ENCODE results near the gene PPP1R3E.
"Not testable (repeated sequence)": the region's sequence is repeated elsewhere in the genome, so short reads cannot be mapped to it uniquely, and the experiment has no call there.

Gene PPP1R3E

DNA sequence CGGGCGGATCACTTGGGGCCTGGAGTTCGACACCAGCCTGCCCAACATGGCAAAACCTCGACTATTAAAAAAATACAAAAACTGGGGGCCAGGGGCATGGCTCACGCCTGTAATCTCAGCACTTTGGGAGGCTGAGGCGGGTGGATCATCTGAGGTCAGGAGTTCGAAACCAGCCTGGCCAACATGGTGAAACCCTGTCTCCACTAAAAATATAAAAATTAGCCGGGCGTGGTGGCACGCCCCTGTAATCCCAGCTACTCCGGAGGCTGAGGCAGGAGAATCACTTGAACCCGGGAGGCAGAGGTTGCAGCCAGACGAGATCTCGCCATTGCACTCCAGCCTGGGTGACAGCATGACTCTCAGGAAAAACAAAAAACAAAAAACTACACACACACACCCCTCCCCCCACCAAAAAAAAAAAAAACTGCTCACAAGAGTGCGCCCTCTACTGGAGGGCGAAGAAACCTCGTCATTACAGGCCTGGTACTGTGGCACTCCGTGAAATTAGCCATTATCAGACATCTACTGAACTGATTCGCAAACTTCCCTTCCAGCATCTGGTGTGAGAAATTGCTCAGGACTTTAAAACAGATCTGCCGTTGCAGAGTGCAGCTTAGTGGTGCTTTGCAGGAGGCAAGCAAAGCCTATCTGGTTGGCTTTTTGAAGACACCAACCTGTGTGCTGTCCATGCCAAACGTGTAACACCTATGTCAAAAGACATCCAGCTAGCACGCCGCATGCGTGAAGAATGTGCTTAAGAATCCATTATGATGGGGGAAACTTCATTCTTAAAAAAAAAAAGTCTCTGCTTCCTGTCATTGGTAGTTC lies 7.7 kb downstream of the PPP1R3E start:
- Histone ChIP-seq H3K27ac (ENCODE audit: low read depth, low read length, severe bottlenecking) (no peak overlapping the region), H3K4me3 (ENCODE audit: extremely low read depth, insufficient read depth, low read length, poor library complexity, severe bottlenecking) (no peak overlapping the region), H3K36me3 (ENCODE audit: control insufficient read depth, insufficient read depth, low read length) (peaks cover 8% of the 10 kb centered on the region), H3K4me1 (ENCODE audit: control insufficient read depth, insufficient read depth, low read length, poor library complexity, severe bottlenecking) (peaks cover 13% of the 10 kb centered on the region), H3K9me3 (ENCODE audit: control insufficient read depth, low read length) (no peaks in the 10 kb centered on the region)
- WGBS, 2 experiments (ENCODE audit: insufficient coverage in 2 of 2), result 44 to 46% methylated on average over 12 to 21 of the region's 24 CpGs

GRCh38 chr14:23286902-23287479 lies 15.7 kb downstream of the PPP1R3E start:
- H3K4me1 ChIP-seq (ENCODE audit: control insufficient read depth, insufficient read depth, low read length, poor library complexity, severe bottlenecking), result peaks cover 4% of the 10 kb centered on the region
- no peaks in the 10 kb centered on the region for H3K9me3 ChIP-seq (ENCODE audit: control insufficient read depth, low read length)
- WGBS, 2 experiments (ENCODE audit: insufficient coverage in 2 of 2), result 79% methylated on average over 5 of the region's 6 CpGs
- no peaks in the 10 kb centered on the region for H3K36me3 ChIP-seq (ENCODE audit: control insufficient read depth, insufficient read depth, low read length)
- peak overlapping the region; percentile 74 for H3K4me3 ChIP-seq (ENCODE audit: extremely low read depth, insufficient read depth, low read length, poor library complexity, severe bottlenecking)
- H3K27ac ChIP-seq (ENCODE audit: low read depth, low read length, severe bottlenecking), result peak overlapping the region; percentile 93

- WGBS, 2 experiments (ENCODE audit: insufficient coverage in 2 of 2), result 0% methylated on average over 31 to 36 of the region's 53 CpGs
- Histone ChIP-seq H3K27ac (ENCODE audit: low read depth, low read length, severe bottlenecking) (peak within 1 kb of the TSS; percentile 93), H3K36me3 (ENCODE audit: control insufficient read depth, insufficient read depth, low read length) (peaks cover 3% of the 10 kb centered on the region), H3K4me1 (ENCODE audit: control insufficient read depth, insufficient read depth, low read length, poor library complexity, severe bottlenecking) (peaks cover 4% of the 10 kb centered on the region), H3K9me3 (ENCODE audit: control insufficient read depth, low read length) (no peaks in the 10 kb centered on the region), H3K4me3 (ENCODE audit: extremely low read depth, insufficient read depth, low read length, poor library complexity, severe bottlenecking) (peak within 1 kb of the TSS; percentile 74)
Observed at GRCh38 chr14:23286020-23286901, 16.4 kb downstream of the PPP1R3E start, which contains the start of gene HOMEZ. Gene HOMEZ (minus strand): TSS chr14:23286132. CDS start chr14:23285952, 180 bp downstream.

- Histone ChIP-seq H3K27ac (ENCODE audit: low read depth, low read length, severe bottlenecking) (no peak overlapping the region), H3K4me3 (ENCODE audit: extremely low read depth, insufficient read depth, low read length, poor library complexity, severe bottlenecking) (peak overlapping the region; percentile 74), H3K4me1 (ENCODE audit: control insufficient read depth, insufficient read depth, low read length, poor library complexity, severe bottlenecking) (peaks cover 4% of the 10 kb centered on the region), H3K36me3 (ENCODE audit: control insufficient read depth, insufficient read depth, low read length) (peaks cover 8% of the 10 kb centered on the region), H3K9me3 (ENCODE audit: control insufficient read depth, low read length) (no peaks in the 10 kb centered on the region)
- 0 to 1% methylated on average over 4 to 12 of the region's 22 CpGs for WGBS, 2 experiments (ENCODE audit: insufficient coverage in 2 of 2)
Observed at GRCh38 chr14:23285530-23286019, 17.1 kb downstream of the PPP1R3E start.

DNA sequence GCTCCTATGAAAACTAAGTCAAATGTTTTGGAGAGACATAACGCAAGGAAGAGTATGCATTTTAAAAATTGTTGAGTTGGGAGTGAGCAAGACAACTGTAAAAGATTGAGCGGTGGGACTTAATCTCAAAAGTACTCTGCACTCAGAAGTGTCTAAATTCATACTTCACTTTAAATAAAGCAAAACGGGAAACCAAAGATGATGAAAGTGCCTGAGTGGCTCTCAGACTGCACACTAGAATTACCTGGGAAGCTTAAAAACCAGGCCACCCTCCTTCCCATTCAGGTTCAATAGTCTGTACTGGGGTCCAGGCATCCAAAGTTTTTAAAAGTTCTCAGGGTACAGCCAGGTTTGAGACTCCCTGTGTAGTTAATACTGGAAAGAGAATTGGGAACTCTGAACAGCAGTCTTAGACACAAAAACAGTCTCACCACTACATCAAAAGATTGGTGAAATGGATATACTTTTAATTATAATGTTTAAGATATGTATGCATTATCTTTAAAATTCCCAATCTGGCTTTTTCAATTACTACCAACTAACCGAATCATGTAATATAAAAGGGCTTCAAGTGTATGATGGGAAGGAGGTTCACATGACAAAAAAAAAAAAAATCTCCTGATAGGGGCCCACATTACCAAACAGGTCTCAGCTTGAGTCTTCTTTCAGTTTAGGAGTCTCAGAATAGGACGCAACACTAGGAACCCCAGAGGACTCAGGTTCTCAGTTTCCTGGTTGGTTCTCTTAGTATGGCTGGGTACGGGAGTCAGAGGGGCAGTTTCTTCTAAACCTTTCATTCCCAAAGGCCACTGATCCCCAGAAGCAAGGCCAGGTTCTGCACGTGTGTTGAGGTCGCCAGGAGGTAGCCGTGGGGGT lies 17.8 kb downstream of the PPP1R3E start:
- peaks cover 12% of the 10 kb centered on the region for H3K36me3 ChIP-seq (ENCODE audit: control insufficient read depth, insufficient read depth, low read length)
- WGBS, 2 experiments (ENCODE audit: insufficient coverage in 2 of 2), result 83 to 100% methylated on average over 2 to 3 of the region's 9 CpGs
- H3K4me1 ChIP-seq (ENCODE audit: control insufficient read depth, insufficient read depth, low read length, poor library complexity, severe bottlenecking), result peaks cover 4% of the 10 kb centered on the region
- no peak overlapping the region for H3K27ac ChIP-seq (ENCODE audit: low read depth, low read length, severe bottlenecking)
- H3K4me3 ChIP-seq (ENCODE audit: extremely low read depth, insufficient read depth, low read length, poor library complexity, severe bottlenecking), result peak overlapping the region; percentile 74
- H3K9me3 ChIP-seq (ENCODE audit: control insufficient read depth, low read length), result no peaks in the 10 kb centered on the region

DNA sequence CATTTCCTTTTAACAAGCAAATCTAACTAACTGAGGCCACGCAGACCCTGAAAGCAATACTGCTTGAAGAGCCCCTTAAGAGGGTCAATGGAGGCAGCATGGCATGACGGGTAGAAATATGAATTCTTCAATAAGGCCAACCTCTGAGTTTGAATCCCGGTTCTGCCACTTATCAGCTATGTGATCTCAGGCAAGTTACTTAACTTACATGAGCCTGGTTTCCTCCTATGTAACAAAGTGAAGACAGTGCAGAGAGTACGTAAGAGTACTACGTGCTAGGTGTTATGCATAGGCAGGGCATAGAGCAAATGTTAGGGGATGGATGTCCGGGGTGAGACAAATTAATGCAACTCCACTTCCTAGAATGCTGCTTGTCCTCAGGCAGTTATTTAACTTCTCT lies 21.4 kb downstream of the PPP1R3E start:
- Histone ChIP-seq H3K4me1 (ENCODE audit: control insufficient read depth, insufficient read depth, low read length, poor library complexity, severe bottlenecking) (no peaks in the 10 kb centered on the region), H3K36me3 (ENCODE audit: control insufficient read depth, insufficient read depth, low read length) (peaks cover 22% of the 10 kb centered on the region), H3K4me3 (ENCODE audit: extremely low read depth, insufficient read depth, low read length, poor library complexity, severe bottlenecking) (no peak overlapping the region), H3K27ac (ENCODE audit: low read depth, low read length, severe bottlenecking) (no peak overlapping the region), H3K9me3 (ENCODE audit: control insufficient read depth, low read length) (peaks cover 3% of the 10 kb centered on the region)
- WGBS, 2 experiments (ENCODE audit: insufficient coverage in 2 of 2), result 96 to 97% methylated on average over 5 to 6 of the region's 6 CpGs

DNA sequence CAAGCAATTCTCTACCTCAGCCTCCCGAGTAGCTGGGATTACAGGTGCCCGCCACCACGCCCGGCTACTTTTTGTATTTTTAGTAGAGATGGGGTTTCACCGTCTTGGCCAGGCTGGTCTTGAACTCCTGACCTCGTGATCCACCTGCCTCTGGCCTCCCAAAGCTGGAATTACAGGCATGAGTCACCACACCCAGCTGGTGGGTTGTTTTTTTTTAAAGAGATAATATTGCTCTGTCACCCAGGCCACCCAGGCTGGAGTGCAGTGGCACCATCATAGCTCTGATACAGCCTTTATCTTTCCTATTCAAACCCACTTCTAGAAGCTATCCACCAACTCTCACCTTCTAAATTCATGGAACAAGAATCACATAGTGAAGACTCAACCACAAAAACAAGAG lies 24.7 kb downstream of the PPP1R3E start:
- H3K36me3 ChIP-seq (ENCODE audit: control insufficient read depth, insufficient read depth, low read length), result peaks cover 31% of the 10 kb centered on the region
- H3K9me3 ChIP-seq (ENCODE audit: control insufficient read depth, low read length); H3K4me1 ChIP-seq (ENCODE audit: control insufficient read depth, insufficient read depth, low read length, poor library complexity, severe bottlenecking); H3K4me3 ChIP-seq (ENCODE audit: extremely low read depth, insufficient read depth, low read length, poor library complexity, severe bottlenecking); H3K27ac ChIP-seq (ENCODE audit: low read depth, low read length, severe bottlenecking): not testable (repeated sequence)
- WGBS, 2 experiments (ENCODE audit: insufficient coverage in 2 of 2), result 97 to 100% methylated on average over 2 to 6 of the region's 6 CpGs

DNA sequence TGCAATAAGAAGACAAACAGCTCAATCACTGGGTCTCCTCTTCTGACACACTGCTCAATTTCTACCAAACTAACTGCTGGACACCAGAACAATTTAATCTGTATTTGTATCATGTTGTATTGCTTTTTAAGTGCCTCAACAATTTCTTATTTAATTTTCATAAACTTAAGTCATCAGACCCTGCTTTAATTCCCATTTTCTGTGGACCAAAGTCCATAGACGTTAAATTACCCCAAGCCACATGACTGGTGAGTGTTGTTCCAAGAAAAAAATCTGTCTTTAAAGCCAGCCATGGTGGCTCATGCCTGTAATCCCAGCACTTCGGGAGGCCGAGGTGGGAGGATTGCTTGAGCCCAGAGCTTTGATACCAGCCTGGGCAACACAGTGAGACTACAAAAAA lies 25.5 kb downstream of the PPP1R3E start:
- no peaks in the 10 kb centered on the region for H3K4me1 ChIP-seq (ENCODE audit: control insufficient read depth, insufficient read depth, low read length, poor library complexity, severe bottlenecking)
- 90 to 98% methylated on average over 2 to 3 of the region's 3 CpGs for WGBS, 2 experiments (ENCODE audit: insufficient coverage in 2 of 2)

GRCh38 chr14:23275412-23275811 lies 27.2 kb downstream of the PPP1R3E start:
- Histone ChIP-seq H3K4me3 (ENCODE audit: extremely low read depth, insufficient read depth, low read length, poor library complexity, severe bottlenecking) (no peak overlapping the region), H3K9me3 (ENCODE audit: control insufficient read depth, low read length) (peaks cover 3% of the 10 kb centered on the region), H3K36me3 (ENCODE audit: control insufficient read depth, insufficient read depth, low read length) (peaks cover 24% of the 10 kb centered on the region), H3K27ac (ENCODE audit: low read depth, low read length, severe bottlenecking) (no peak overlapping the region), H3K4me1 (ENCODE audit: control insufficient read depth, insufficient read depth, low read length, poor library complexity, severe bottlenecking) (no peaks in the 10 kb centered on the region)
- 79 to 90% methylated on average over 2 of the region's 2 CpGs for WGBS, 2 experiments (ENCODE audit: insufficient coverage in 2 of 2)

More for the DNA sequence above, 25.5 kb downstream of the PPP1R3E start:
- no peak overlapping the region for H3K27ac ChIP-seq (ENCODE audit: low read depth, low read length, severe bottlenecking)
- H3K36me3 ChIP-seq (ENCODE audit: control insufficient read depth, insufficient read depth, low read length), result peaks cover 31% of the 10 kb centered on the region
- H3K9me3 ChIP-seq (ENCODE audit: control insufficient read depth, low read length), result peaks cover 3% of the 10 kb centered on the region
- H3K4me3 ChIP-seq (ENCODE audit: extremely low read depth, insufficient read depth, low read length, poor library complexity, severe bottlenecking), result no peak overlapping the region

DNA sequence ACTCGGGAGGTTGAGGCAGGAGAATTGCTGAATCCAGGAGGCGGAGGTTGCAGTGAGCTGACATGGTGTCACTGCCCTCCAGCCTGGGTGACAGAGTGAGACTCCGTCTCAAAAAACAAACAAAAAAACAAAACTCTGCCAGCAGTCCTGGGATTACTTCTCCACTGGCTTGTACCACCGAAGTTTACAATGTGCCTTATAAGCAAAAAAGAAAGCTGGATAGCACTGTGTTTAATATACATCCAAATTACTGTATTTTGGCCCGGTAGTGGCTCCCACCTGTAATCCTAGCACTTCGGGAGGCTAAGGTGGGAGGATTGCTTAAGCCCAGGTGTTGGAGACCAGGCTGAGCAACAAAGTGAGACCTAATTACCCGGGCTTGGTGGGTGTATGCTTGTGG lies 33.5 kb downstream of the PPP1R3E start:
- H3K9me3 ChIP-seq (ENCODE audit: control insufficient read depth, low read length), result no peaks in the 10 kb centered on the region
- H3K36me3 ChIP-seq (ENCODE audit: control insufficient read depth, insufficient read depth, low read length), result no peaks in the 10 kb centered on the region
- H3K27ac ChIP-seq (ENCODE audit: low read depth, low read length, severe bottlenecking), result no peak overlapping the region
- no peaks in the 10 kb centered on the region for H3K4me1 ChIP-seq (ENCODE audit: control insufficient read depth, insufficient read depth, low read length, poor library complexity, severe bottlenecking)
- 95 to 97% methylated on average over 3 of the region's 7 CpGs for WGBS, 2 experiments (ENCODE audit: insufficient coverage in 2 of 2)
- no peak overlapping the region for H3K4me3 ChIP-seq (ENCODE audit: extremely low read depth, insufficient read depth, low read length, poor library complexity, severe bottlenecking)
